Measurements from ENCODE around the gene NEK9. TPM values are rescaled to one million over a fixed set of nuclear protein-coding genes. Genes with fewer than 3 reads are reported as not detected.

Gene NEK9
- polyA plus RNA-seq, 1 donor from 2014 or later: 9.4 TPM

GRCh38 chr14:75113932-75114539 is 12.8 kb downstream of the NEK9 start:
- no peaks in the 10 kb centered on the region for H3K9me2 ChIP-seq (ENCODE audit: insufficient read depth, low read length)
- H3K27ac ChIP-seq (ENCODE audit: low read length): no peak overlapping the region
- no peaks in the 10 kb centered on the region for H3K36me3 ChIP-seq (ENCODE audit: insufficient read depth, low read length)
- H3K4me2 ChIP-seq (ENCODE audit: low read length): no peak overlapping the region
- no peaks in the 10 kb centered on the region for H3F3A ChIP-seq (ENCODE audit: insufficient read depth, low read length, poor library complexity, severe bottlenecking)
- H3K9me3 ChIP-seq (ENCODE audit: low read length): no peaks in the 10 kb centered on the region
- H4K20me1 ChIP-seq (ENCODE audit: insufficient read depth): no peaks in the 10 kb centered on the region
- H2AFZ ChIP-seq (ENCODE audit: low read depth, low read length): no peak overlapping the region
- no peak for TF ChIP-seq REST (IDR thresholded peaks at IDR 0.05; ENCODE audit: borderline replicate concordance)
- no peaks in the 10 kb centered on the region for H3K79me2 ChIP-seq (replicated peaks; ENCODE audit: insufficient read depth, low read length)
- no peak overlapping the region for H3K9ac ChIP-seq (ENCODE audit: low read length)
- no peak overlapping the region for H3K4me3 ChIP-seq (ENCODE audit: low read length)
- H3K27me3 ChIP-seq (ENCODE audit: insufficient read depth, low read depth, low read length): no peaks in the 10 kb centered on the region

GRCh38 chr14:75109877-75110276 is 17.0 kb downstream of the NEK9 start:
- H4K20me1 ChIP-seq (ENCODE audit: insufficient read depth): no peaks in the 10 kb centered on the region
- TF ChIP-seq EP300 (conservative IDR thresholded peaks at IDR 0.05; ENCODE audit: poor library complexity, severe bottlenecking) (no peak), TAF1 (IDR thresholded peaks at IDR 0.05; ENCODE audit: low read depth) (no peak), POLR2AphosphoS5 (IDR thresholded peaks at IDR 0.05) (peak; percentile 64), EZH2 (IDR thresholded peaks at IDR 0.05; ENCODE audit: borderline replicate concordance, insufficient read depth, low read length, poor library complexity, severe bottlenecking) (no peak), RAD21 (conservative IDR thresholded peaks at IDR 0.05) (no peak), REST (IDR thresholded peaks at IDR 0.05; ENCODE audit: borderline replicate concordance) (no peak), CTCF (IDR thresholded peaks at IDR 0.05; ENCODE audit: poor library complexity, severe bottlenecking) (no peak)
- no peak overlapping the region for H3K27ac ChIP-seq (ENCODE audit: low read length)
- no peaks in the 10 kb centered on the region for H3K36me3 ChIP-seq (ENCODE audit: insufficient read depth, low read length)
- H3K79me2 ChIP-seq (replicated peaks; ENCODE audit: insufficient read depth, low read length): no peaks in the 10 kb centered on the region
- H2AFZ ChIP-seq (ENCODE audit: low read depth, low read length): no peak overlapping the region
- H3K4me3 ChIP-seq (ENCODE audit: low read length): no peak overlapping the region
- no peak overlapping the region for H3K4me2 ChIP-seq (ENCODE audit: low read length)
- no peaks in the 10 kb centered on the region for H3K9me2 ChIP-seq (ENCODE audit: insufficient read depth, low read length)
- H3K9ac ChIP-seq (ENCODE audit: low read length): no peak overlapping the region
- no peaks in the 10 kb centered on the region for H3K9me3 ChIP-seq (ENCODE audit: low read length)
- no peaks in the 10 kb centered on the region for H3K27me3 ChIP-seq (ENCODE audit: insufficient read depth, low read depth, low read length)
- H3F3A ChIP-seq (ENCODE audit: insufficient read depth, low read length, poor library complexity, severe bottlenecking): no peaks in the 10 kb centered on the region

Data from neural cell (in vitro differentiated cells).